GM20431 (cell line): ENCODE results near the gene IGSF3.
"Not testable (repeated sequence)": the region's sequence is repeated elsewhere in the genome, so short reads cannot be mapped to it uniquely, and the experiment has no call there.

ENCODE experiments used
- in situ Hi-C: fragments of 300-500 bp; cut with MseI, MboI; formaldehyde crosslinking; loops from one replicate; pipeline ENCODE4 v1.15.0; 2020; ENCODE audit warnings: low sequenced_read_pairs; ENCODE audit not compliant: unreplicated experiment

IGSF3 gene

DNA sequence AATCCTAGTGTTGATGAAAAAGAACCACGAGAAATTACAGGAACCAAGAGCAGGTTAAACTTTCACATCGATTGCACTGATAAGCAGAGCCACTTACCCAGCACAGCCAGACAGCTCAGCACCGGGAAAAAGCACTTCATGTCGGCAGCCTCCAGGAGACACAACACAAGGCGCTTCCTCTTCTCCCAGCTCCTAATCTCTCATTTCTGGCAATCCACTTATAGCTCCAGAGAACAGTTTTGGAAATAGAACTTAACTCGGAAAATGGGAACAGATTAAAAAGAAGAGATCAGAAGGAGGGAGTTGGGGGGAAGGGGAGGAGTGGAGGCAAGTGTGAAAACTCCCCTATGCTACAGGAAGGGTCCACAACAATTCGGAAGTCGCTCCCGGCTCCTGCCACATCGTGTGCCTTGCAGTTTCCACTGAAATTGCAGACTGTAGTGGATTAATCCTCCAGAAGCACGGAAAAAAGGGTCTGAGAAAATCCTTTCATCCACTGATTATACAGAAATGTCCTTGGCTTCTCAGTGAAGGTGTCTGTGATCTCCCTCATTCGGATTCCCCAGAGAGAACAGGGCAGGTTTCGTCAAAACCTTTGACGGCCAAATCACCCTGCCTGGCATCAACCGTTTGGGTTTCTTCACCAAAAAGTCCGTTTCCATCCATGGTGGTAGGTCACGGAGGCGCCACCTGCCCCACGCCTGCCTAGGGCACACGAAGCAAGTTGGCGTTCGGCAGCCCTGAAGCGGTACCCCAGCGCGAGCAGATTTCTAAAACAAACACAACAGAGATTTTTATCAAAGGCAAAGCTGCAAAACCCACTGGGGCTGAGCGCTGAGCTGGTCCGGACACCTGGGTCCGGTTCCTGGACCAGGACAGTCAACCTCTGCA lies 1.1 kb downstream of the IGSF3 start:
- in situ Hi-C loops: no loop called here

DNA sequence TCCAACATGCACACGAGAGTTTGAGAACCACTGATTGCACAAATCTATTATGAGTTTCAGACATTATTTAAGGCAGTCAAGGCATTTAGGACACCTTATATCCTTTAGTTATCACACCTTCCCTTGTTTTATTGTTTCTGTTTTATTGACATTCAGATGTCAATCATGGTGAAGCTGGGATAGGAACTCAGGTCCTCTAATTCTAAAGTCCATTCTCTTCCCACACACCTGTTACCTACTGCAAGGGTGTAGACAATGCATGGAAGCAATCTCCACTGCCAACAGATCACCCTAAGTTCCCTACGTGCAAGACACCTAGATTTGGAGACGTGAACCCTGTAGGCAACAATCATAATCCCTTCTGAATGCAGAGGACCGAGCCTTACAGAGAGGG lies 2.6 kb downstream of the IGSF3 start:
- in situ Hi-C loops: no loop called here

DNA sequence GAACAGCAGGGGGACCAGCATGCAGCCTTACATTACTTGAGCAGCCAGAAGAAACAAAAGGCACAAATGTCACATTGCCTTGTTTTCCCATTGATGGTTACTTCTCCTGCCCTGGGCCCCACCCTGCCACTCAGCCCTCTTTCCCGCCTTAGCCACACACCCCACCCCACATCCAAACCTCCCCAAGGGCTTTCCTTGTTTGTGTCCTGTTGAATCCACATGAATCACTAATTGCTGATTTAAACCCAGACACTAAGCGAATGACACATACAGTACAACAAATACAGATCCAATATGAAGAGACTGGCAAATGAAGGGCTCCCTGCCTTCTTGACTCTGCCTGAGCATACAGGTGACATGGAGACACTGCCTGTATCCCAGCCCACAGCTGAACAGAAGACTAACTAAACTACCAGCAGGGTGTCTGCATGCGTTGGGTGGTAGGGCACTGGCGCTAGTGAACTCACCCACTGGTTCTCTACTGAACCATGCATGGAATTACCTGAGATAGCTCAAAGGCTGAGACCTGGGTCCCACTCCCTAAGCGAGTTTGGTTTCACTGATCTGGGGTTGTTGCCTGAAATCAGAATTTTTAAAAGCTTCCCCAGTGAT lies 3.1 kb downstream of the IGSF3 start:
- in situ Hi-C loops: no loop called here

DNA sequence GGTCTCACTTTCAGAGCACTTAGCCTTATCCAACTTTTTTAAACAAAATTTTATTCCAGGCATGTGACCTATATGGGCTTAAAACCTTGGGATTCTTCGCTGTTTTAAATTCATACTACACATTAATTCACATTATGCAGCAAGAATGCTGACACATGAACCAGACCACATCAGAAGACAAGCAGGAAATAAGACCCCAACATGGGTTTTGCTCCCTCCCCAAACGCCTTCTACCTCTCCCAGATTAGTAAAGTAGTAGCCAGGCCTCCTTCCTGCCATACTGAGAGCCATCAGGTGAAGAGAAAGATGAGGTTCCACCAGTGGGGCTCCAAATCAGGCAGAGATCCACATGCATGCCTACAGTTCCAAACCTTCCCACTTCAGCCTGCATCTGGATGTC lies 3.7 kb downstream of the IGSF3 start:
- in situ Hi-C loops: no loop called here

DNA sequence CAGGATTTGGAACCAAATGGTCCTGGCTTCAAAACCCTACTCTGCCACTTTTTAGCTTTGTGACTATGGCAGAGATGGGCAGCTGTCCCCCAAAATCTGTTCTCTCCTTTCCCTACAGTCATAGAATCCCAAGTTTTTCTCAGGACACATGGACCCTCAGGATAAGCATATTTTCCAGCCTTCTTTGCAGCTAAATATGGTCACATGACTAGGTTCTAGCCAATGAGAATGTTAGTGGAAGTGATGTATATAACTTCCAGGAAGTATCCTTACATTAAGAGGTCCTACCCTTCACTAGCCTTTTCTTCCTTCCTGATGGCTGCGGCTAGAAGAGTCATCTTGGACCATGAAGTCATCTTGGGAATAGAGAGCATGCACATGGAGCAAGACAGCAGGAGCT lies 5.9 kb downstream of the IGSF3 start:
- in situ Hi-C loops: no loop called here

DNA sequence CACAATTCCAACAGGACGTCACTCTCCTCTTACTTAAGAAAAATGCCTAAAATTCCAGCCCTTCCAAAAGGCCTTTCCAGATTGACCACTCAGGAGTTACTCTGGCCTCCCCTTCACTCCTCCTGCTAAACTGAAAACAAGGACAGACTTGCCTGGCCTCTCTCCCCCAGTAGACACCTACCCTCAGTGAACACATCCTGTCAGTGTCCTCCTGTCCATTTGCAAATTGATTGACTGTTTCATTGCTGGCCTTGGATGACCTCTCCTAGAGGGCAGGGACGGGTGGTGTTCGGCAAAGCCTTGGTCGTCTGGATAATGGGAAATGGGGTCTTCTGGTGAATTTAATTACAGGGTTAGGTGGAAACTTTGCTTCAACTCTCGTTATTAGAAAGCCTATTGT lies 8.9 kb downstream of the IGSF3 start:
- in situ Hi-C loops: not testable (repeated sequence)

DNA sequence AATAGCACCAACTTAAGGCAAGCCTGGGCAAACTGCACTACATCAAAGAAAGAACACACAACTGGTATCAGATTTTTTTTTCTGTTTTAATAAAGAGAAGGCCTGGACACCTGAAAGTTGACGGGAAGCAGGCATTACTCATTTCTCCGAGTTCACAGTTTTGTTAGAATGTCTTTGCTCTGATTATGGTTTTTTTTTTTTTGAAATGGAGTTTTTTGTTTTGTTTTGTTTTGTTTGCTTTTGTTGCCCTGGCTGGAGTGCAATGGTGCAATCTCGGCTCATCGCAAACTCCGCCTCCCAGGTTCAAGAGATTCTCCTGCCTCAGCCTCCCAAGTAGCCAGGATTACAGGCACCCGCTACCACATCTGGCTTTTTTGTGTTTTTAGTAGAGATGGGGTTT lies 9.7 kb downstream of the IGSF3 start:
- in situ Hi-C loops: not testable (repeated sequence)

DNA sequence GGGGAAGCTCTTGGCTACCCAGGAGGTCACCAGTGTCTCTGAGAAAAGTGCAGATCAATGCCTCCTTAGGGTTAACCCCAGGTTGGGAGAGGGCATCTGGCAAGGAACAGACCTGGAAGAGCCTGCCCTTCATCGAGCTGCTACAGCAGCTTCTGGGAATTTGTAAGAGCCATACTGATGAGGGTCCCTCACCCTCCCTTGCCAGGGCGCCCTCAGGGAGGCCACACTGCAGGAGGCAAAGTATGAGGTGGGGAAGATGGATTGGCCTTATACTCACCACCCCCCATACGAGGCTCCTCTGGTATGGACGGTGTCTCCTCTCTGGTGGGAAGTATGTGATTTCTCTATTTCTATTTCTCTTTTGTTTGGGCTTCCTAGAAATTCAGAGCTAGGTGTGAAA lies 13.2 kb downstream of the IGSF3 start:
- in situ Hi-C loops: no loop called here

DNA sequence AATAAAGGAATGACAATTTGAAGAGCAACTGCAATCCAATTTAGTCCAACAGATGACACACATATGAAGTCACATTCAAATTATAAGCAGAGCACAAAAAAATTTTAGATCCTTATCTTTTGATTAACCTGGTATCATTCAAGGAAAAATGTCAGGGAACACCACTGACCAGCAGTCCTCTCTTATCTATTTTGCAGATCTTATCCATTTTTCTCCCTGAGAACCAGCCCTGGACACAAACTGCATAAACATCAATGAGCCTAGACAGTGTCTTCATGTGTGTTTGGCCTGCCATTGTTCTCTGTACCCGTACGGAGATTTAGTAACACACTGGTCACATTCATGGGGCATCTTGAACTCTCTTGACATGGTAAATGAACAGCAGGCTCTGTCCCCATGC lies 14.9 kb downstream of the IGSF3 start:
- in situ Hi-C loops: not testable (repeated sequence)

DNA sequence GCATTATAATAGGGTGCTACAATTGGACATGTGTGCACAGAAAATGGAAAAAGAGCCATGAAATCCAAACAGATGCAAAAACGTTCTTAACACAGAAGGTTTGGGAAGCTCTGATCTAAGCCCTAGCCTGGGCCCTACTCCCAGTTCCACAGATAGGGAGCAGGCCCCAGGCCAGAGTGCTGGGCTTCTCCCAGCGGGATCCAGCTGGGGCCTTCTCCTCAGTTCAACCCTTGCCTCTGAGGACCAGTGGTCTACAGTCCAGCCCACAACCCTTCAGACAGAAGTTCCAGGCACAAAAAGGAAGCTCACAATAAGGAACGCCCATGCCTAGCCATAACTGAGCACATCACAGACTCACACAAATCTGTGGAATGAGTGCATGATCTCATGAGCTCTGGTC lies 16.8 kb downstream of the IGSF3 start:
- in situ Hi-C loops: not testable (repeated sequence)

DNA sequence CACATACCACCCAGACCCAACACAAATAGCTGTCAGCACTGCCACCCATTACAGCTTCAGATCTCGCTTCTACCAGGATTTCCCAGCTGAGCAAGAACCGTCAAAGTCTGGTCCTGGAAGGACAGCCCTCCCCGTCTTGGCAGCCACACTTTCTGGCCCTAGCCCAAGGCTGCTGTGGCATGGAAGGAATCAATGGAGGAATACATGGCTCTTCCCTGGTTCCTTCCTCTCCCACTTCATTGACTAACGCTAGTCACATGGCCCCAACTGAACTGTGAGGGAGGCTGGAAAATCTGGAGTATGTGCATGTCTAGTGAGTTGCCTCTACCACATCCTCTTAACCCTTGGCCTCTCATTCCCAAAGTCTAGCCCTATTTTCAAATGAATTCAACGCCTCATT lies 18.5 kb downstream of the IGSF3 start:
- in situ Hi-C loops: not testable (repeated sequence)

DNA sequence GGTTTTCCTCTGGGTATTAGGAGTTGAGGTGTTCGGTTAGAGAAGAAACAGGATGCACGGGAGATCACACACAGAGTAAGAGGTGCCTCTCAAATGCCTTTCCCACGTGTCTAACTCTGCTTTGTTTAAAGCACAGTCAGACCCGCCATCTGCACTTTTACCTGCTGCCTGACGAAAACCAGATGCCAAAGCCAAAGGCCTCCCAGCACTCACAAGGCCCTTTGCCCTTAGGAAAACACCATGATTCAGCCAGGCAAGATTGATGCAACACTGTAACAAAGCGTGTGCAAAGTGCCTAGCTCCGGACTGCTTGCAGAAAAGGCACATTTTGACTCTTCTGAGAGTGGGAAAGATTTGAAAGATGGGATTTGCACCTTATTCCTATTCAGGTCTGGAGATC lies 19.2 kb downstream of the IGSF3 start:
- in situ Hi-C loops: not testable (repeated sequence)

DNA sequence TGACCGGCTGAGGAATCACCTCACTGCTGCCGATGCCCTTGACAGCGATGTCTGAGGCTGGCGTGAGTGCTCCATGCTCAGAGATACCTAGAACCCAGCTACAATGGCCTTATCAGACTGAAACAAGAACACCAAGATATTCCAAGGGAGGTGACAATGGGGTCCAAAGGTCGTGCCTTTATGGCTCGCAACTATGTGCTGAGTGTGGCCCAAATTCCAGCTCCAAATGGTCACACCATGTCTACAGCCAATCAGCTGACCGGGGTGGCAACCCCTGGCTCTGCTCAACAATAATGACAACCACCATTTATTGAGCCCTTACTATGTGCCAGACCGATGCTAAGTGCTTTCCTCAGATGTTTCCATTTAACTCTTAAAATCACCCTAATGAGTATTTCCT lies 20.3 kb downstream of the IGSF3 start:
- in situ Hi-C loops: not testable (repeated sequence)

DNA sequence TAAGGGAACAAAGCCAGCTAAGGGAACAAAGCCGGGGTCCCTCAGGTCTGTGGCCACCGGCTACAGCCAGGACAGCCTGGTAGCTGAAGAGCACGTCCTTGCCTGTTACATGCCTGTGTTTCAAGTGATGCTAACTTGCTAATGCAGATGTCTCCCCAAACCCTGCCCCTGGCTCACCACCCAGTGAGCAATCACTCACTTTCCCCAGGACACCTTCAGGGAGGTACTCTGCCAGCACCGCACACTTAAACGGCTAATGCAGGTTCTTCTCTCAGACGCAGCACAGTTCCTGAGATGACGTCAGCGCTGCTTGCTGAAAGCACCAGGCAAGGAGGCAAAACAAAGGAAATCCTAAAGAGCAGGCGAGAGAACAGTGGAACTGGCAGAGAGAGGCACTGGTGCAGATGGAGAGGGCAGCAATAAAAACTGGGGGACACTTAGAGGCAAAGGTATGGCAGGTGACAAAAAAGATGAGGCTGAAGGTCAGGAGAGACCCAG lies 20.8 kb downstream of the IGSF3 start:
- in situ Hi-C loops: not testable (repeated sequence)

DNA sequence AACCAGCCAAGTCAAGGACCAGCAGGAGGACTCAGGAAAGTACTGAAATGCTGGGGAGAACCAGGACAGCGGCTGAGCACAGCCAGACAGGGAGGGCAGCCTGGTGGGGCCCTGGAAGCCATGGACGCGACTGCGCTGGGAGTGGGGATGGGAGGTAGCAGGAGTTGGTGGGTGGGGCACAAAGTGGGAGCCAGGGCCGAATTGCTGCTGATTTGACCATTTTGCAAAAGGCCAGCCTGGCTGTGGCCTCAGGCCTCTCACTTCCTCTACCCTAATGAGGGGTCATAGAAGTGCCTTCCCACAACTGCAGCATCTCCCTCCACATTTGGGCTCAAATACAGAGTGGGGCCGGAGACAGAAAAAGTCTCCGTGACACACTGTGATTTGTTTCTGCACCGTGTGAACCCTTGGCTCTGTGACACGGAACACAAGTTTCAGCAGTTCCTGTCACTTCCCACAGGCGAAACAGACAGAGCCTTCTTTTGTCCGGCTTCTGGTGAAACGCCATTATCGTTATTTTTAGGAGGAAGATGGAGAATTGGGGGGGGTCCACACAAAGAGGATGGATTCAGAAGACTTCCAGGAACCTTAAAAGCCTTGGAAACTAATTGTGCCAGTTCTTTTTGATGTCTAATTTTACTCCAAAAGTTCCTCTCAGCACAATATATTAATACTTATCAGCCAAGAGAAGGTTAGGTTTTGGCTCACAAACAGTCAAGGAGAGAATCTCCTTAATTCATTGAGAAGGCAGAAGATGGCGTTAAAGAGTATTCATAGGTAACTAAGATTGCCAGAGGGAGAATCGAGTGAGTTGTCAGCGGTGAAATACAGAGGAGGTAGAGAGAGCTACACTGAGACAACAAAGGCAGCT lies 21.5 kb downstream of the IGSF3 start:
- in situ Hi-C loops: not testable (repeated sequence)

DNA sequence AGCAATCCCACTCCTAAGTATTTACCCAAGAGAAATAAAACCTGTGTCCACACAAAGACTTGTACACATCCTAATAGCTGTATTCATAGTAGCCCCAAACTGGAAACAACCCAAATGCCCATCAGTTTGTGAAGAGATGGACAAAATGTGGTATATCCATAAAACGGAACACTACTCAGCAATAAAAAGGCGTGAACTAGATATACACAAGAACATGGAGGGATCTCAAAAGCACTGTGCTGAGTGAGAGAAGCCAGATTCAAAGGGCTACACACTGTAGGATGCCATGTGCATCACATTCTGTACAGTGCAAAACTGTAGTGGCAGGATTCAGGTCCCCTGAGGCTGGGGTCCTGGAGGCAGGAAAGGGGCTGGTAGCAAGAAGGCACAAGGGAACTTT lies 22.5 kb downstream of the IGSF3 start:
- in situ Hi-C loops: not testable (repeated sequence)

DNA sequence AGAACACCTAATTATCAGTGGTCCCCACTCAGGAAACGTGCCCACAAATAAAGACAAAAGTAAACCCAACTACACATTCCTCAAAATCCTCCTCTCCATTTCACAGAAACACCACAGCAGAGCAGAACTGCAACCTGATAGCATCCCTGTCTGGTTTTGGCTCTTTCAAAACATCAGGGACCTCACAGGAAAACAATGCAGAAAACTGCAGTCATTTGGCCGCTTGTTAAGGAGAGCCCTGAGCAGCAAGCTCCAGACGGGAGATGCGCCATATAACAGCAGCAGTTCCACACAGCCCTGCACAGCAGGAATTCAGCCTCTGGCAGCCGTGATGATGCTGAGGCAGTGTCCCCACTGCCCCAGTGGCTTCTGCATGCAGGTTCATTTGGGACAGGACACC lies 23.4 kb downstream of the IGSF3 start:
- in situ Hi-C loops: not testable (repeated sequence)

DNA sequence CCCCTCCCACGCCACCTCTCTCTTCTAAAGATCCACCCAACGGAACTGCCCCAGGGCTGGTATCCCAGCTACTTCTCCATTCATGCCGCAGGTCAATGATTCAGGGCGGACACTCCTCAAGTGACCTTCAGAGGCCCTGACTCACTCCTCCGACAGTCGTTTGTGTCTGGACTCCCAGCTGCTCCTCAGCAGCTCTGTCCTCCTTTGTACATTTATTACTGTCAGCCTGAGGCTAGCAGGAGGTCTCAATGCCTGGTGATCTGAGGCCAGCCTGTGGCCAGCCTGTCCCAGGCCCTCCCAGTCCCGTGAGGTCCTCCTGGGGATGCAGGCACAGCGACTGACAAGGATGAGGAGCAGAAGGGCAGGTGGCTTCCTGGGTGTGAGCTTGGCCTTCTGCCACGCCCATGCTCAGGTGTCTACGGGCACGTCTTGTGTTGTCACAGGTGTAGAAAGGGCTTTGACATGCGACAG lies 24.2 kb downstream of the IGSF3 start:
- in situ Hi-C loops: not testable (repeated sequence)

DNA sequence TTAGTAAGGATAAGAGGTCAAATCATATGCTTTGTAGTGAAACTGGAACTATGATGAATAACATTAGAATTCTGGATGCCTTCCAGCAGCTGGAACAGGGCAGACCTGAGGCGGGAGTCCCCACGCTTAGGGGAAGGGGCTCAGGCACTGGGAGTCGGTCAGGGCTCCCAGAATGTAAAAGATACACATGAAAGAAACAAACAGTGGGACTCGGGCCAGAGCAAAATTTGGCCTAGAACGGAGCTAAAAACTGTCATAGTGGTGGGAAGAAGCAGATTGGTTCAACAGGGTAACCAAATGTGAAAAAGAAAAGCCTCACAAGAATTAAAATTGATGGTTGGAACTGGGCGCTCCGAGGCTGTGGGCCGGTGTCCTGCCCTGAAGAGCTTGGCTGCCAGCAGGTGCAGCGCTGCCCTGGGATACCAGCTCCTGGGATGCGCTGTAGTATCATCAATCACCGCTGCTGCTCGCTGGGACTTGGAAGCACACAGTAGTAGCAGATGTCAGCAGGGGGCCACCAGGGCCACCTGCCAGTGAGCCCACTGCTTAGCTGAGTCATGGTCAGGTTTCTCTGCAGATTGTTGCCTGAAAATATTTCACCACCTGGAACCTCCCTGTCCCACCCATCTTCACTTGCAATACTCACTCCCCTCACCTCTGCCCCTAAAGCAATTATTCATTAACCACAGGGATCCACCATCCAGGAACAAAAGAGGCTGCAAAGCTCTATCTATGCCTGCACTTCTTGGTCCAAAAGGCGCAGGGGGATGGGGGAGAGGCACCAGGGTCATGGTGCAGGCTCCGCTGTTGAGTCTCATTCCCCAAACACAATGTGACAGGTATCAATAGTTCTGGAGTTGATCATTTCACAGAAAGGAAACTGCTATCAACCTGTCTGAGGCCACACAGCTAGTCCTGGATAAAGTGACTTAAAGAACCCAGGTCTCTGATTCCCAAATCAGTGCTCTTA lies 24.9 kb downstream of the IGSF3 start:
- in situ Hi-C loops: not testable (repeated sequence)
